RWPE1 (cell line): Measurements from ENCODE around the gene RAC2.

Experiments used
- CTCF ChIA-PET: fragments of 350-600 bp; sonication (Branson Sonifier 250); formaldehyde crosslinking; extraction: SDS; loops from one replicate; lab custom pipeline; 2021; lab: Yijun Ruan, JAX
- POLR2A ChIA-PET: fragments of 400-600 bp; formaldehyde crosslinking; extraction: SDS; loops from one replicate; lab custom pipeline; 2020; ENCODE audit warnings: antibody characterized with exemption; ENCODE audit not compliant: low non-redundant PET; lab: Yijun Ruan, JAX
- DNase-seq: peaks from one replicate; pipeline ENCODE4 v3.0.0; 2012; ENCODE audit warnings: low spot score
- H3K27ac ChIP-seq: fragments of 450-650 bp; 2 replicates; pipeline ENCODE4 v1.5.1; 2017
- TF ChIP-seq, protein P1 (sequence below): fragments of 450-650 bp; conservative IDR thresholded peaks from 2 replicates; pipeline ENCODE4 v1.5.1; 2017; ENCODE audit warnings: low read depth, mild to moderate bottlenecking

Gene RAC2

DNA sequence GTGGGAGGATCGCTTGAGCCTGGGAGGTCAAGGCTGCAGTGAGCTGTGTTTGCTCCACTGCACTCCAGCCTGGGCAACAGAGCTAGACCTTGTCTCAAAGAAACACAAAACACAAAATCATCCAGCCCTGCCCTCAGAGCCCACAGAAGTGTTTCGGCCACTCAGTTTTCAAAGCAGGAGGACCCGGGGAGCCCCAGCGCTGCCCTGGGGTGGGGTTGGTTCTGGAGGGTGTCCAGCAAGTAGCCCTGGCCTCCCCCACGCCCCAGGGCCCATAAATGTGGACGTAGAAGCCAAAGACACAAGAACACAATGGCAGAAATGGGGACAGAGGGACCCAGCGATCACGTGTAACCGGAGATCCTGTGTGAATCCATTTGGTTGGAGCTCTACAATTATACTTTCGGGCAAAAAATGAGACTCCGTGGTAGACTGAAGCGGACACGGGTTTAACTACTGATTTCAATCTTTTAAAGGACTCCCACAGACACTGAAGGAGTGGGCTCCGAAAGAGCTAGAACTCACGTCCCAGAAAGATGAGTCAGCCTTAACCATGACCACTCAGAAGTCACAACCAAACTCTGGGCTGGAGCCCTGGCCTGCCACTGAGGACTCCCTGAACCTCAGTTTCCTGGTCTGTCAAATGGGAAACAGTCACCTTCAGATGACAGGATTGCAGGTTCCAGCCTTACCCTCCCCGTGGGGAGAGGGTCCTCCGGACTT lies 29.2 kb upstream of the RAC2 start:
- ChIA-PET POLR2A (no interaction called here), CTCF (interaction anchor here (0.6 to 1.0 kb wide), 2 partner anchors 13 to 44 kb away, joined by 4 read pairs; no protein-coding TSS in a partner anchor)
- no peak overlapping the region for H3K27ac ChIP-seq
- no peak for DNase-seq
- TF ChIP-seq, protein P1, sequence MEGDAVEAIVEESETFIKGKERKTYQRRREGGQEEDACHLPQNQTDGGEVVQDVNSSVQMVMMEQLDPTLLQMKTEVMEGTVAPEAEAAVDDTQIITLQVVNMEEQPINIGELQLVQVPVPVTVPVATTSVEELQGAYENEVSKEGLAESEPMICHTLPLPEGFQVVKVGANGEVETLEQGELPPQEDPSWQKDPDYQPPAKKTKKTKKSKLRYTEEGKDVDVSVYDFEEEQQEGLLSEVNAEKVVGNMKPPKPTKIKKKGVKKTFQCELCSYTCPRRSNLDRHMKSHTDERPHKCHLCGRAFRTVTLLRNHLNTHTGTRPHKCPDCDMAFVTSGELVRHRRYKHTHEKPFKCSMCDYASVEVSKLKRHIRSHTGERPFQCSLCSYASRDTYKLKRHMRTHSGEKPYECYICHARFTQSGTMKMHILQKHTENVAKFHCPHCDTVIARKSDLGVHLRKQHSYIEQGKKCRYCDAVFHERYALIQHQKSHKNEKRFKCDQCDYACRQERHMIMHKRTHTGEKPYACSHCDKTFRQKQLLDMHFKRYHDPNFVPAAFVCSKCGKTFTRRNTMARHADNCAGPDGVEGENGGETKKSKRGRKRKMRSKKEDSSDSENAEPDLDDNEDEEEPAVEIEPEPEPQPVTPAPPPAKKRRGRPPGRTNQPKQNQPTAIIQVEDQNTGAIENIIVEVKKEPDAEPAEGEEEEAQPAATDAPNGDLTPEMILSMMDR: no peak

DNA sequence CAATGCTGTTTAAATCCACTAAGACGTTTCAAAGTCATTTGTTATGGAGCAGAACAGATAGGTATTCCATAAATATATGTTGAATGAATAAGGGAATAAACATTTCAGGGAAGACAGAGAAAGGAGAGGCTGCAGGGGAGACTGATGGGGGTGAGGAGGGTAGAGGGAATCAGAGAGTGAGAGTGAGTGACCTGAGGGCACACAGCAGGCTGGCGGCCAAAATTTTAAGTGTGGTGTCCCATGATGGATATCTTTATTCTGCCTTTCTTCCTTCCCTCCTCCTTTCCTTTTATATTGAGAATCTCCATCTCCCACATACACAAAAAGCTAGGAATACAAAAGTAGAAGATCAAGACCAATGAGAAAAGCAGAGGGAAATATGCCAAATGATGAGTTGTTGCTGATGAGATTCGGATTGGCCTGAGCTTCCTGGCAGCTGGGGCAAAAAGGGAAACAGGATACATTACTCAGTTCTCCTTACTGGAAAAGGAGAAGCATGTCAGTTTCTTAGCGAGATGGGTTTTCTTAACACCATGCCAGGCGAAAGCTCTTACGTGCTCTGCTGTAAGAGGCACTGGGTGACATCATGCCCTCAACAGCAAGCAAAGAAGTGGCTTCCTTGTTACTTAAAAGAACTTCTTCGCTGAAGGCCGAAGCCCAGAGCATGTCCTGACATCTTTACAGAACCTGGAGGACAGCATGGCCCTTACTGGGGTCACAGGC lies 27.0 kb upstream of the RAC2 start:
- ChIA-PET CTCF (interaction anchor here (0.6 kb wide), 1 partner anchor 28 kb away, joined by 3 read pairs; no protein-coding TSS in a partner anchor), POLR2A (no interaction called here)
- TF ChIP-seq, protein P1: no peak
- no peak overlapping the region for H3K27ac ChIP-seq
- DNase-seq: no peak

DNA sequence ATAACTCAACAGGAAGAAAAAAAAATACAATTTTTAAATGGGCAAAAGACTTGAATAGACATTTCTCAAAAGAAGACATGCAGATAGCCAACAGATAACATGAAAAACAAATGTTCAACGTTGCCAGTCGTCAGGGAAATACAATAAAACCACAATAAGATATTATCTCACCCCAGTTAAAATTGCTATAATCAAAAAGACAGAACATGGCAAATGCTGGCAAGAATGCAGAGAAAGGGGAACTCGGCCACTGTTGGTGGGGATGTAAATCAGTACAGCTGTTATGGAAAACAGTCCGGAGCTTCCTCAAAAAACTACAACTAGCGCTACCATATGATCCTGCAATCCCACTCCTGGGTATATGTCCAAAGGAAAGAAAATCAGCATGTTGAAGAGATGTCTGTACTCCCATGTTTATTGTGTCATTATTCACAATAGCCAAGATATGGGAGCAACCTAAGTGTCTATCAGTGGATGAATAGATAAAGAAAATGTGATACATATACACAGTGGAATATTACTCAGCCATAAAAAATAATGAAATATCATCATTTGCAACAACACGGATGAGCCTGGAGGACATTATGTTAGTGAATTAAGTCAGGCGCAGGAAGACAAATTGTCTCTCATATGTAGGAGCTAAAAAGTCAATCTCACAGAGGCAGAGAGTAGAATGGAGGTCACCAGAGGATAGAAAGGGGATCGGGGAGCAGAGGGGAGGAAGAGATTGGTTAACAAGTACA lies 26.0 kb upstream of the RAC2 start:
- TF ChIP-seq, protein P1: no peak
- DNase-seq: no peak
- POLR2A ChIA-PET: no interaction called here
- CTCF ChIA-PET: no interaction called here
- no peak overlapping the region for H3K27ac ChIP-seq

DNA sequence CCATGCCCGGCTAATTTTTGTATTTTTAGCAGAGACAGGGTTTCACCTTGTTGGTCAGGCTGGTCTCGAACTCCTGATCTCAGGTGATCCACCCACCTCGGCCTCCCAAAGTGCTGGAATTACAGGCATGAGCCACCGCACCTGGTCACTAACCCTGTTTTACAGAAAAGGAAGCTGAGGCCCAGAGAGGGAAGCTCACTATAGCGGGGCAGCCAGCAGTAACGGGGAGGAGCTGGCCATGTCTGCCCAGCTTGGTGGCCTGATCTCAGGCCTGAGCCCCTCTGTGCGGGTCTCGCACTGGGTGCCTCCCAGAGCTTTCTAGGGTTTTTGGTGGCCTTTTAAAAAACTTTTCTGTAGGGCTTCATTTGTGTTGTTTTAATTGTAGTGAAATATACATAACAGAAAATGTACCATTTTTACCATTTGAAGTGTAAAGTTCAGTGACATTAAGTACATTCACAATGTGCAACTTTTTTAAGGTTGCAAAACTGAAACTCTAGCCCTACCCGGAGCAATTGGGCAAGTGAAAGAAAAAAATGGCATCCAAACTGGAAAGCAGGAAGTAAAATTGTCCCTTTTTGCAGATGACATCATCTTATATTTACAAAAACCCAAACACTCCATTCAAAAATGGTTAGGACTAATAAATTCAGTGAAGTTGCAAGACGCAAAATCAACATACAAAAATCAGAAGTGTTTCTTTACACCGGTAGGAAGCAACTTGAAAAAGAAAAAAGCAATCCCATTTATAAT lies 23.8 kb upstream of the RAC2 start:
- 0 out of 2 replicates have a peak overlapping the region, but pooled peaks have one; percentile 2 for H3K27ac ChIP-seq
- no peak for DNase-seq
- POLR2A ChIA-PET: no interaction called here
- CTCF ChIA-PET: interaction anchor here (0.6 kb wide), 1 partner anchor 93 kb away, joined by 3 read pairs; no protein-coding TSS in a partner anchor
- TF ChIP-seq, protein P1: no peak

DNA sequence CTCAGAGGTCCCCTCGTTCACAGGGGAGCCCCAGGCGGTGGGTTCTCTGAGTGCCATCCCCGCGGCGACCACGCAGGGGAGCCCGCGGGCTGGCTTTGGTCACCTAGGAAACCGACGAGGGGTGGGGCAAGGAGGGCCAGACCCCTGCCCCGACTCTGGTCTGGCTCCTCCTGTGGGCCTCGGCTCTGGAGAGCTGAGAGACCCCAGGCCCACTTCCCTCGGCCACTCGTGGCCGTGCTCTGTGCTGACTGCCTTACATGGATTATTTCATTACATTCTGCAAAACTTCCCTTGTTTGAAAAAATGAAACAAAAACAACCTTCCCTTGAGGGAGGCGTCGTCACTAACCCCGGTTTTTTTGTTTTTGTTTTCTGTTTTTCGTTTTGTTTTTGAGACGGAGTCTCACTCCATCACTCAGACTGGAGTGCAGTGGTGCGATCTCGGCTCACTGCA lies 23.1 kb upstream of the RAC2 start:
- ChIA-PET CTCF (interaction anchor here (0.6 to 0.7 kb wide), 2 partner anchors 47 to 92 kb away, joined by 3 read pairs; no protein-coding TSS in a partner anchor), POLR2A (no interaction called here)
- TF ChIP-seq, protein P1: peak; percentile 92
- 0 out of 2 replicates have a peak overlapping the region, but pooled peaks have one; percentile 2 for H3K27ac ChIP-seq
- peak; percentile 40 for DNase-seq
